GM21515 (cell line): ENCODE results near the gene RAMACL.

Source experiments
- ATAC-seq: cut with Tn5 transposase; IDR thresholded peaks from one replicate; pipeline ENCODE4 v1.9.1; 2021; ENCODE audit not compliant: unreplicated experiment

The RAMACL gene

GRCh38 chr6:166618866-166619761 lies 32.6 kb upstream of the RAMACL start:
- no peak for ATAC-seq

DNA sequence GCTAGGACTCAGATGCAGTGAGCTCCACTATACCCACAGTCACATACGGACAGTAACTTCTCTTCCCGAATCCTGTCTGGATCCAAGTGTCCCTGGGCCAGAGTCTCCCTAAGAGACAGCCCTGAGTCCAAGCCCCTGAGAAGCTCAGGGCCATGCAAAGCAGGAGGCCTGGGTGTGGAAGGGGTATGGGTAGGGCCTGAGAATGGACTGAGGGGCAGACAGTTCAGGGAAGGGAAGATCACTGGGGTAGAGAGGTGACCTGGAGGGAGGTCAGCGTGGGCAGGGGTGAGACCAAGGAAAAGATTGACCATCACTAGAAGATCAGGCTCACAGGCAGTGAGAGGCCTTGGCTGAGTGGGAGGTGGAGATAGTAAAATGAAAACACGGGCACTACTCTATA lies 31.8 kb upstream of the RAMACL start:
- no peak for ATAC-seq

DNA sequence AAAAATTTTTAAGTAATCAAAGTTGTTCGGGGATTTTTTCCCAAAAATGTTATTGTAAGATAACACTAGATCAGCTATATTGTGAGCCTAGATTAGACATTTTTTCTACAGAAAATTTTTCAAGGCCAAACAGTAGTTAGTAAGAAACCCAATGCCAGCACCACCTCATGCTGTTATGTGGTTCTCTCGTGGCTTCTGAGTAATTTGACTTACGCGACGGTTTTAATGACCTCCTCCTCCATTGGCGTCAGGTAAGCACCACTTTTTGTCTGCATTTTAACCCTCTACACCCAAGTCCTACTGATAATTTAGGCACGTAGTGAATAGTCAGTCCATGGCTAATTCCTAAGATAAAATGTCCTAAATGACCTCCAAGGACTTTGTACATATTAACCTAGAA lies 30.9 kb upstream of the RAMACL start:
- no peak for ATAC-seq

GRCh38 chr6:166616261-166617238 lies 30.1 kb upstream of the RAMACL start:
- ATAC-seq = no peak

GRCh38 chr6:166615059-166615770 lies 28.7 kb upstream of the RAMACL start:
- ATAC-seq = no peak

DNA sequence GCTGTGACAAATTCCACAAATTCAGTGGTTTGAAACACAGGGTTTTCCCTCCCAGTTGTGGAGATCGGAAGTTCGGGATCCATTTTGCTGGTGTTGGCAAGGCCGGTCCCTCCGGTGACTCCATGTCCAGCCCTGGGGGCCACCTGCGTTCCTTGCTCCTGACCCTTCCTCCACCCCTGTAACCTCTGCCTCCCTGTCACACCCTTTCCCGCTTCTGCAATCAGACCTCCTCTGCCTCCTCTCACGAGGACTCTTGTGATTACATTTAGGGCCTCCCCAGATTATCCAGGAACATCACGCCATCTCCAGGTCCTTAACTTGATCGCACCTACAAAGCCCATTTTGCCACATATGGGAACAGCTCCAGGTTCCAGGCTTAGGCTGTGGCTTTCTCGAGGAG lies 28.1 kb upstream of the RAMACL start:
- ATAC-seq = no peak

- ATAC-seq = no peak
These were observed 27.7 kb upstream of the RAMACL start for GRCh38 chr6:166614171-166614583.

DNA sequence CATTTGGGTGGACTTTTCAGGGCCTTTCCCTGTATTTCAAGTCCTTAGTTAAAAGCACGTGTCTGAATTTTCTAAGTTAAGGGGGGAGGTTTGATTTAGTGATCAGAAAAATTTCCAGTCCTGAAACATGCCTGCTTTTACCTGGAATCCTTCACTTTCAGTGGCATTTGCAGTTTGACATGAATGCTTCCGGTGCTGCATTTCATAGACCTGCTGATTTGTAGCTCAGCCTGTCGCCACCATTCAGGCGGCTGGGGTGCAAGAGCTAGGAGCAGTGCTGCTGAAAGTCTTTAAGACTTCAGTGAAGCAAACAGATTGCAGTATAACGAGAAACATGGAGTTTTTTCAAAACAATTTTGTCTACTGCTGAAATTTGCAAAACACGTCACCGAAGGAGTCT lies 26.5 kb upstream of the RAMACL start:
- ATAC-seq = no peak

GRCh38 chr6:166612471-166612881 lies 26.0 kb upstream of the RAMACL start:
- no peak for ATAC-seq

DNA sequence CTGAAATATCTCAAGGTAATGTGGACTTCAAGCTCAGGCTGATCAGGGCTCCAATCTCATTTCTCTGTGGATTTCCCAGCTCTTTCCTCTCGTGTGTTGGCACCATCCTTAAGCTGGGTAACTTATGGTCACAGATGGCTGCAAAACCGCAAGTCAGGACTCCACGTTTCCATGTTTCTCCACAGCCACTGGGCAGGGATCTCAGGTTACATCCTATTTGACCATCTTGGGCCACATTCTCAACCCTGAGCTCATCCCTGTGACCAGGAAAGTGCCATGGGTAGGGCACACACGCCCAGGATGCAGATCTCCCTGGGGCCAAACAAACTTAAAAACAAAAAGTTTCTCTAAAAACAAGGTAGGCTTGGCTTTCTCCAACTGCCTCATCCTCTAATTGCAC lies 25.2 kb upstream of the RAMACL start:
- no peak for ATAC-seq

- no peak for ATAC-seq
These were observed 23.6 kb upstream of the RAMACL start for GRCh38 chr6:166610069-166610468.

GRCh38 chr6:166608774-166609173 lies 22.3 kb upstream of the RAMACL start:
- no peak for ATAC-seq

GRCh38 chr6:166605752-166606151 lies 19.3 kb upstream of the RAMACL start:
- no peak for ATAC-seq

GRCh38 chr6:166604911-166605310 lies 18.4 kb upstream of the RAMACL start:
- no peak for ATAC-seq

DNA sequence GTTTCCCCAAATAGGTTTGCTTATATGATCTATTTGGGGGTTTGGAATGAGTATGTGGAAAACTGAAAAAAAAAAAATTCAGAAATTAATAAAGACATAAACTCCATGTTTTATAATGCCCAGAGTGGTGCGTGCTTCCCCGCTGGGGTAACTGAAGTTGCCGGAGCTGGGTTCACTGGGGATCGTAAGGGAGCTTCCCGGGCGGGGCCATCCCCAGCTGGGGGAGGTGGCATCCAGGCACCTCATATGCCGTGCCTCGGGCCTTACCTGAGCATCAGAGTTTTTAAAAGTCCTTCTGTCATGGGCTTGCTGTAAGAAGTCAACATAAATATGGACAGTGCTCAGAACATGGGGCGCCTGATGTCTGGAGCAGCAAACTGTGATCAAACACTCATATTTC lies 17.9 kb upstream of the RAMACL start:
- no peak for ATAC-seq

DNA sequence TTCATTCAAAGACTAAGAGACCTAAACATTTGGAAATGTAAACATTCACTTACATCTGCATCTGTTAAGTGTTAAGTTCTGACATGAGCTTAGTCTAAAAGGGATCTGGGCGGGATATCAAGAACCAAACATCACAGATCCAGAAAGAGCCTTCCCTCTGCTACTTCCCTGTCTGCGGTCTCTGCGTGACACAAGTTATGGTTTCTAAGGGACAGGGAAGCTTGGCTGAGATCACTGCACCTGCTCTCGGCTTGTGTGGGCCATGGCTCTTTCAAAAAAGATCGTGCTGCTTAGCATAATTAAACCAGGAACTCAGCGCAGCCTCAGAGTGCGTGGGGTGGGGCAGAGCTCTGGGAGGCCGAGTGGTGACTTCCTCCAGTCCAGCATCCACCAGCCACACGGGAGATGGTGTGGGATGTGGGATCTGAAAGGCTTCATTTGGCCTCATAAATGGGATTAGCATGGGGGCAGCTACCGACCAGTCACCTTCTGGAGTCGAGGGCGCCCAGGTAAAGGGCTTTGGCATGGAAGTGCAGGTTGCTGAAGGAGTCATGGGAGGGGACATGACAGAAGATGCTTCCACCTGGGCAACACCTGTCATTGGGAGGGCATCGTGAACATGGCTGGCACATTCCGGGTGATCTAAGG lies 16.7 kb upstream of the RAMACL start:
- no peak for ATAC-seq

- ATAC-seq = no peak
These were observed 15.5 kb upstream of the RAMACL start for GRCh38 chr6:166601956-166602355.

- no peak for ATAC-seq
These were observed 14.5 kb upstream of the RAMACL start for GRCh38 chr6:166600931-166601330.

- ATAC-seq = no peak
These were observed 12.7 kb upstream of the RAMACL start for GRCh38 chr6:166599205-166599604.

GRCh38 chr6:166598441-166599138 lies 12.1 kb upstream of the RAMACL start:
- ATAC-seq = no peak
